ENCODE results near the gene LRFN4.
"Not testable (repeated sequence)": the region's sequence is repeated elsewhere in the genome, so short reads cannot be mapped to it uniquely, and the experiment has no call there.

Gene LRFN4

GRCh38 chr11:66856496-66857233 lies at the start of gene LRFN4:
LRFN4 (plus strand) TSS chr11:66857064; CDS start chr11:66857745, 681 bp downstream.
- peak; percentile 31 for TF ChIP-seq POLR2A (IDR thresholded peaks at IDR 0.05; ENCODE audit: low read depth, low read length)
- no peak for FAIRE-seq
- peak; percentile 70 for DNase-seq (ENCODE audit: insufficient read length, low spot score)

GRCh38 chr11:66809592-66809991 lies 47.3 kb upstream of the LRFN4 start:
- DNase-seq (ENCODE audit: insufficient read length, low spot score): no peak
- no peak for TF ChIP-seq POLR2A (IDR thresholded peaks at IDR 0.05; ENCODE audit: low read depth, low read length)
- no peak for FAIRE-seq

GRCh38 chr11:66810576-66811185 lies 46.2 kb upstream of the LRFN4 start:
- FAIRE-seq (no peak), DNase-seq (ENCODE audit: insufficient read length, low spot score) (no peak)
- no peak for TF ChIP-seq POLR2A (IDR thresholded peaks at IDR 0.05; ENCODE audit: low read depth, low read length)

DNA sequence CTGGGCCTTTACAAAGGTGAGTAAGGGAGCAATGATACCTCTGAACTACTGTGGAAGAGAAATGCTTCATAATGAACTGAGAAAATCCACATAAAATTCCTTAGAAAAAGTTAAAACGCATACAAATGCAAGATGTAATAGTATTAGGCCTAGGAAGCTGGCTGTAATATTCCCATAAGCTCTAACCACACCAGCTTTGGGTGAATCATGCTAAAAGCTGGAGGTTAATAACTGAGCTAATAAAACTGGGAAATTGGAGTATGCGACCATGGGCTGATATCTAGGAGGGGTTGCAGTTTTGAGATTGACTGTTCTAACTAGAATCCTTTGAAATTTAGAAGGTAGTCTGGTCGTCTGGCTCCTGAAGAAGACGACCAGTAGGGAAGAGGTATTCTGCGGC lies 42.2 kb upstream of the LRFN4 start:
- DNase-seq (ENCODE audit: insufficient read length, low spot score) (no peak), FAIRE-seq (no peak)
- TF ChIP-seq POLR2A (IDR thresholded peaks at IDR 0.05; ENCODE audit: low read depth, low read length): no peak

DNA sequence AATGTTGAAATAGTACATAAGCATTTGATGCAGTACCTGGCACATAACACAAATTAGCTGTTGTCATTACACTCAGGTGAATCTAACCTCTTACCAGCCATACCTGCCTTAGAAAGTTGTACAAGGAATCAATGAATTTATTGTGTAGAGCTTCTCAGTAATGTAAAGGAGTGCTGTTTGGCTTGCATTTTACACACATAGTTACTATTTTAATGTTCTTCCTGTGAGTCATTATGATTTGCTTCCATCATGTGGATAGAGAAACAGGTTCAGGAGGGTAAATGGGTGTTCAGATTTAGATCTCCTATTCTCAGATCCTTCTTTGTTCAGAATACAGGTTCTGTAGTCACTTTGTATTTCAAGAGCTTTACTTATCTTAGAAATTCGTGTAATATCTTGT lies 41.2 kb upstream of the LRFN4 start:
- FAIRE-seq: peak; percentile 75
- no peak for TF ChIP-seq POLR2A (IDR thresholded peaks at IDR 0.05; ENCODE audit: low read depth, low read length)
- DNase-seq (ENCODE audit: insufficient read length, low spot score): no peak

GRCh38 chr11:66818231-66818955 lies 38.5 kb upstream of the LRFN4 start:
- DNase-seq (ENCODE audit: insufficient read length, low spot score) (no peak), FAIRE-seq (no peak)
- no peak for TF ChIP-seq POLR2A (IDR thresholded peaks at IDR 0.05; ENCODE audit: low read depth, low read length)

DNA sequence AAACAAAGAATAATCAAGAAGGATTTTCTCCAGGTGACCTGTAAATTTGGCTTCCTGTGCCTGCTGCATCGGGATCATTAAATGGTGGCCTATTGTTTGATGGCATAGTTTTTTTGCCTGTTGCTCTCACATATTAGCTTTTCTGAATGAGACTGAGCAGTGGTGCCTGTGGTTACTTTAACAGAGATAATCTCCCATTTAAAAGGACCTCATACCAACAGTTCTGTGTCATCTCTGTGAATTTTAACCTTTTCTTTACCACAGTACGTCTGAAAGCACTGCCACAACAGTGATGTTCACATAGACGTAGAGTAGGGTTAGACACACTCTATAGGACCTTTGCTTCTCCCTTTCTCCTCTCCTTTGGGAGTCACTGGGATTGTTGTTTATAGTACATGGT lies 36.5 kb upstream of the LRFN4 start:
- TF ChIP-seq POLR2A (IDR thresholded peaks at IDR 0.05; ENCODE audit: low read depth, low read length): no peak
- DNase-seq (ENCODE audit: insufficient read length, low spot score) (no peak), FAIRE-seq (no peak)

DNA sequence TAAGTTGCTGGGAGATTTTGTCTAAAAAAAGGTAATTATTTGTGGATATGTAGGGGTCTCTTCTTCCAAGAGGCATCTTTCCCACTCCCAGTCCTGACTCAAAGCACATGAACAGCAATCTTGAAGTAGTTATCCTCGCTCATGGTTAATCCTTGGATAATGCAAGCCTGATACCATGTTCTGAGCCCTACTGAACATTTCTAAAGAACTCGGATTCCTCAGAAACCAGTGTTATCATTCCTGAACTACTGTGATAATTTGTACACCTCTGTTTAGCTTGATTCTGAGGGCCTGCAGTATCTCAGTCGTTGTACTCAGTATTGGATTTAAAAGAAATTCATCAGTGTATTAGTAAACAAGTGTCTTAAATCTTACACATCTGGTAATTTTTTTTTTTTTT lies 36.0 kb upstream of the LRFN4 start:
- no peak for DNase-seq (ENCODE audit: insufficient read length, low spot score)
- no peak for TF ChIP-seq POLR2A (IDR thresholded peaks at IDR 0.05; ENCODE audit: low read depth, low read length)
- no peak for FAIRE-seq

DNA sequence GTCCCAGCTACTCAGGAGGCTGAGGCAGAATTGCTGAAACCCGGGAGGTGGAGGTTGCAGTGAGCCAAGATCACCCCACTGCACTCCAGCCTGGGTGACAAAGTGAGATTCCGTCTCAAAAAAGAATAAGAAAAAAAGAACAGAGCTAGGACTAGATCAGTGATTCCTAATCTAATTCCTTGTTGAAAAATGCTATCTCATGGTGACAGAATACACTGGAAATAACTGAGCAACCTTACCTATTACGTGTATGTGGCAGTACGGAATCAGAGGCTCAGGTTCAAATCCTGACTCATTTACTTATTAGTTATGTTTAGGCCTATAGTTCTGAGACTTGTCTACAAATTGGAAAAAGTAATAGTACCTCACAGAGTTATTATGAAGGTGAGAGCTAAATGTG lies 33.2 kb upstream of the LRFN4 start:
- FAIRE-seq (no peak), DNase-seq (ENCODE audit: insufficient read length, low spot score) (no peak)
- no peak for TF ChIP-seq POLR2A (IDR thresholded peaks at IDR 0.05; ENCODE audit: low read depth, low read length)

DNA sequence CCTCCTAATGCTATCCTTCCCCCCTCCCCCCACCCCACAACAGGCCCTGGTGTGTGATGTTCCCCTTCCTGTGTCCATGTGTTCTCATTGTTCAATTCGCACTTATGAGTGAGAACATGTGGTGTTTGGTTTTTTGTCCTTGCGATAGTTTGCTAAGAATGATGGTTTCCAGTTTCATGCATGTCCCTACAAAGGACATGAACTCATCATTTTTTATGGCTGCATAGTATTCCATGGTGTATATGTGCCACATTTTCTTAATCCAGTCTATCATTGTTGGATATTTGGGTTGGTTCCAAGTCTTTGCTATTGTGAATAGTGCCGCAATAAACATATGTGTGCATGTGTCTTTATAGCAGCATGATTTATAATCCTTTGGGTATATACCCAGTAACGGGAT lies 32.3 kb upstream of the LRFN4 start:
- not testable (repeated sequence) for DNase-seq (ENCODE audit: insufficient read length, low spot score); FAIRE-seq

GRCh38 chr11:66834539-66834845 lies 22.4 kb upstream of the LRFN4 start:
- FAIRE-seq: no peak
- DNase-seq (ENCODE audit: insufficient read length, low spot score): no peak
- TF ChIP-seq POLR2A (IDR thresholded peaks at IDR 0.05; ENCODE audit: low read depth, low read length): no peak

DNA sequence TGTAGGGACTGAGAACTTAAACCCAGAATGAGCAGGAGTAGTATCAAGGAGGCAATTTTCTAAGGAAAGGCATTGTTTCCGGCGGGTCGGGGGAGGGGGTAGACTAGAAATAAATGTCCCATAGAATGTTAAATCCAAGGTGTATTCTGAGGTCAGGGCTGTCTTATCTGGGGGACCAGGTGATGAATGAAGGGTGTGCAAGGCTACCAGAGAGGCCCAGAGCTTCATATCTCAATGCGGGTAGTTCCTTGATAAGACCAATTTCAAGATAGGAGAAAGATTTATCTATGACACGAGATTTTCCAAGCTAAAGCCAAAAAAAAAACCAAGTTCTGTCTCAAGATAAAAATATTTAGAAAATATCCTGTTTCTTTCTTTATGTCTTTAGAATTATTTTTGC lies 21.9 kb upstream of the LRFN4 start:
- DNase-seq (ENCODE audit: insufficient read length, low spot score): no peak
- TF ChIP-seq POLR2A (IDR thresholded peaks at IDR 0.05; ENCODE audit: low read depth, low read length): no peak
- no peak for FAIRE-seq

GRCh38 chr11:66835768-66836405 lies 21.0 kb upstream of the LRFN4 start:
- DNase-seq (ENCODE audit: insufficient read length, low spot score): no peak
- FAIRE-seq: no peak
- no peak for TF ChIP-seq POLR2A (IDR thresholded peaks at IDR 0.05; ENCODE audit: low read depth, low read length)

GRCh38 chr11:66840317-66841091 lies 16.4 kb upstream of the LRFN4 start:
- DNase-seq (ENCODE audit: insufficient read length, low spot score) (no peak), FAIRE-seq (no peak)
- TF ChIP-seq POLR2A (IDR thresholded peaks at IDR 0.05; ENCODE audit: low read depth, low read length): no peak
